HG02973 (cell line): ENCODE results near the gene CCDC57.
"Not testable (repeated sequence)": the region's sequence is repeated elsewhere in the genome, so short reads cannot be mapped to it uniquely, and the experiment has no call there.

Experiments
- ATAC-seq: cut with Tn5 transposase; IDR thresholded peaks from one replicate; pipeline ENCODE4 v1.9.1; 2021; ENCODE audit warnings: moderate library complexity; ENCODE audit not compliant: unreplicated experiment

The CCDC57 gene

GRCh38 chr17:82133166-82133953 is 79.3 kb downstream of the CCDC57 start:
- ATAC-seq = not testable (repeated sequence)

GRCh38 chr17:82129095-82129494 is 83.5 kb downstream of the CCDC57 start:
- no peak for ATAC-seq

- no peak for ATAC-seq
Measured at GRCh38 chr17:82128287-82128686, 84.4 kb downstream of the CCDC57 start.

GRCh38 chr17:82127704-82128103 is 84.9 kb downstream of the CCDC57 start:
- no peak for ATAC-seq

- ATAC-seq = no peak
Measured at GRCh38 chr17:82127315-82127595, 85.4 kb downstream of the CCDC57 start.

- ATAC-seq = no peak
Measured at GRCh38 chr17:82126556-82127314, 85.9 kb downstream of the CCDC57 start.

- no peak for ATAC-seq
Measured at GRCh38 chr17:82124101-82124500, 88.5 kb downstream of the CCDC57 start.

GRCh38 chr17:82121660-82122629 is 90.7 kb downstream of the CCDC57 start:
- no peak for ATAC-seq

- ATAC-seq = no peak
Measured at GRCh38 chr17:82121246-82121645, 91.4 kb downstream of the CCDC57 start.

GRCh38 chr17:82120148-82120547 is 92.5 kb downstream of the CCDC57 start:
- no peak for ATAC-seq

GRCh38 chr17:82118815-82119380 is 93.7 kb downstream of the CCDC57 start:
- ATAC-seq = no peak

- ATAC-seq = no peak
Measured at GRCh38 chr17:82118168-82118814, 94.4 kb downstream of the CCDC57 start.

- ATAC-seq = no peak
Measured at GRCh38 chr17:82117139-82118090, 95.2 kb downstream of the CCDC57 start.

GRCh38 chr17:82116246-82116645 is 96.4 kb downstream of the CCDC57 start:
- no peak for ATAC-seq

GRCh38 chr17:82114872-82115271 is 97.8 kb downstream of the CCDC57 start:
- ATAC-seq = no peak

GRCh38 chr17:82114447-82114846 is 98.2 kb downstream of the CCDC57 start:
- no peak for ATAC-seq

- no peak for ATAC-seq
Measured at GRCh38 chr17:82113941-82114340, 98.7 kb downstream of the CCDC57 start.

GRCh38 chr17:82113422-82113821 is 99.2 kb downstream of the CCDC57 start:
- ATAC-seq = no peak

- no peak for ATAC-seq
Measured at GRCh38 chr17:82112914-82113311, 99.7 kb downstream of the CCDC57 start.
